Measurements from ENCODE around the gene SRL.
"Not testable (repeated sequence)": the region's sequence is repeated elsewhere in the genome, so short reads cannot be mapped to it uniquely, and the experiment has no call there.

SRL gene

GRCh38 chr16:4156503-4156902, 85.4 kb downstream of the SRL start:
- not testable (repeated sequence) for DNase-seq

GRCh38 chr16:4153364-4153763, 88.5 kb downstream of the SRL start:
- DNase-seq, result not testable (repeated sequence)

- no peak for DNase-seq
Measured at GRCh38 chr16:4152267-4152666, 89.6 kb downstream of the SRL start.

GRCh38 chr16:4147236-4147635, 94.6 kb downstream of the SRL start:
- DNase-seq, result no peak

GRCh38 chr16:4142268-4142667, 99.6 kb downstream of the SRL start:
- peak; percentile 81 for DNase-seq

- DNase-seq, result no peak
Measured at GRCh38 chr16:4141604-4142003, 100.3 kb downstream of the SRL start.

- no peak for DNase-seq
Measured at GRCh38 chr16:4140652-4141051, 101.2 kb downstream of the SRL start.

- no peak for DNase-seq
Measured at GRCh38 chr16:4139968-4140367, 101.9 kb downstream of the SRL start.
